Hepatocyte (in vitro differentiated cells): ENCODE results near the gene ABCA1.

Experiments used
- EZH2phosphoT487 ChIP-seq: fragments of 200-600 bp; sonication (generic); IDR thresholded peaks from one replicate; pipeline ENCODE4 v1.6.1; 2018; ENCODE audit warnings: antibody characterized with exemption, mild to moderate bottlenecking, low read depth, moderate library complexity; ENCODE audit not compliant: unreplicated experiment, severe bottlenecking
- TF ChIP-seq, protein P1 (sequence below): fragments of 200-600 bp; sonication (generic); IDR thresholded peaks from 2 replicates; pipeline ENCODE4 v1.5.1; 2016; ENCODE audit warnings: antibody characterized with exemption, mild to moderate bottlenecking; ENCODE audit not compliant: poor library complexity

DNA sequence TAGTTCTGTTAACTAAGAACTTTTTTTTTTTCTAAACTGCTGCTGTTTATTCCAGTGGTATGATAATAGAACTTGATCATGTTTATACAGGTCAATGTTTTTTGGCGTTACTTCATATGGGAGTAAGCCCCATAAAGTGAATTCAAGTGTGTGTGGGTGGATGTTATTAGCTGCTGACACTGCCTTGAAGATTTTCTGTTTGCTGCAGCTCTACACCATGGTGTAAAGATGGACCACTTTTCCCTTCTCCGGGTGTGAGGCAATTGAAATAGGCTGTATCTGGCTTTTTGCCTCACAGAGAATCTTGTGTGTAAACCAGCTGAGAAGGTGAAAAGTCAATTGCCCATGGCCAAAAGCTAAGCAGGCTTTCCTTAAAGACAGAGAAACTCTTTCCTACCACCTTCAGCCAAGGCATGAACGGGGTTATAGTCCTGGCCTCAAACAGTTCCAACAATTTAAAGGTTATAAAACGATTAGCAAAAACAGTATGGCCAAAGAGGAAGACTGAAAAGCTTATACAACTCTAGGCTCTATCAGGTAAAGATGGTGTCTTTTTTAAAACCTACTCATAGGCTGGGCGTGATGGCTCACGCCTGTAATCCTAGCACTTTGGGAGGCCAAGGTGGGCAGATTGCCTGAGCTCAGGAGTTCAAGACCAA is 33.9 kb upstream of the ABCA1 start:
- TF ChIP-seq, protein P1, sequence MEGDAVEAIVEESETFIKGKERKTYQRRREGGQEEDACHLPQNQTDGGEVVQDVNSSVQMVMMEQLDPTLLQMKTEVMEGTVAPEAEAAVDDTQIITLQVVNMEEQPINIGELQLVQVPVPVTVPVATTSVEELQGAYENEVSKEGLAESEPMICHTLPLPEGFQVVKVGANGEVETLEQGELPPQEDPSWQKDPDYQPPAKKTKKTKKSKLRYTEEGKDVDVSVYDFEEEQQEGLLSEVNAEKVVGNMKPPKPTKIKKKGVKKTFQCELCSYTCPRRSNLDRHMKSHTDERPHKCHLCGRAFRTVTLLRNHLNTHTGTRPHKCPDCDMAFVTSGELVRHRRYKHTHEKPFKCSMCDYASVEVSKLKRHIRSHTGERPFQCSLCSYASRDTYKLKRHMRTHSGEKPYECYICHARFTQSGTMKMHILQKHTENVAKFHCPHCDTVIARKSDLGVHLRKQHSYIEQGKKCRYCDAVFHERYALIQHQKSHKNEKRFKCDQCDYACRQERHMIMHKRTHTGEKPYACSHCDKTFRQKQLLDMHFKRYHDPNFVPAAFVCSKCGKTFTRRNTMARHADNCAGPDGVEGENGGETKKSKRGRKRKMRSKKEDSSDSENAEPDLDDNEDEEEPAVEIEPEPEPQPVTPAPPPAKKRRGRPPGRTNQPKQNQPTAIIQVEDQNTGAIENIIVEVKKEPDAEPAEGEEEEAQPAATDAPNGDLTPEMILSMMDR, result no peak
- TF ChIP-seq EZH2phosphoT487, result no peak
